AG09319 (cell line): ENCODE measurements around the gene DMRT2.

Experiments
- DNase-seq: peaks from one replicate; pipeline ENCODE4 v3.0.0-alpha.2; 2010; ENCODE audit warnings: low read depth; ENCODE audit errors: extremely low read depth
- TF ChIP-seq, protein P1 (sequence below): IDR thresholded peaks from 2 replicates; pipeline ENCODE4 v1.5.1; 2011; ENCODE audit warnings: low read depth, mild to moderate bottlenecking, inconsistent platforms, low read length, moderate library complexity

Gene DMRT2

DNA sequence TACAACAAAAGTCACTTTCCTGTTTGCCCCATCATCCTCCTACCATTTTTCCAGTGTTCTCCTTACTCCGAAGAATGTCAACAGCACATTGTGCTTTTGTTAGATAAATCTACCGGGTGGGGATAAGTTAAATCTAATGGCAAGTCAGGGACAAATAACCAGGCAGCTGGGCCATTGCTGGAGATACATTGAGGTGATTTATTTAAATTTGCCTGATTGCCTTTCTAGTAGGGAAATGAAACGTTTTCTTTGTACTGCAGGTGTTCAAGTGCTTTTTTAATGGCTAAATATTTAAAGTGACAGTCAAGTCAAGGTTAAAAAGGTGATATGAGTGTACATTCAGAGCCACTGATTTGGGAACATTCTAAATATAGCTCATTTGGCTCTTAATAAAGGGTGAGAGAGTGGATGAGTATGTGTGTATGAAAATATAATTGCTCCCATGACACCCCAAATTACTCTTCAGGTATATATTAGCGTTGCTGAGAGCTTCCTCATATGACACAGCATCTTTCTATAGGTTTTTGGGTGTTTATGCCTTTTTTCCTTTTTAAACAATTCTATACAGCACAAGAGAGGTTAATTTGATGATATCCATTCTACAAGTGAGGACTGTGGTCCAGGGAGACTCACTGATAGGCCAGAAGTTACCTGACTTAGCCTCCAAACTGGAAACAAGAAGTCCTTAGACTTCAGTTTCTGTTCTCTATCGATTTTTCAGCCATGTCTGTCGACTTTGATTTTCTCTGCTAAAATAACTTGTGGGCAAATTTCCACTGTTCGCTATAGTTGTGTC is 51.9 kb downstream of the DMRT2 start:
- DNase-seq = no peak
- TF ChIP-seq, protein P1, sequence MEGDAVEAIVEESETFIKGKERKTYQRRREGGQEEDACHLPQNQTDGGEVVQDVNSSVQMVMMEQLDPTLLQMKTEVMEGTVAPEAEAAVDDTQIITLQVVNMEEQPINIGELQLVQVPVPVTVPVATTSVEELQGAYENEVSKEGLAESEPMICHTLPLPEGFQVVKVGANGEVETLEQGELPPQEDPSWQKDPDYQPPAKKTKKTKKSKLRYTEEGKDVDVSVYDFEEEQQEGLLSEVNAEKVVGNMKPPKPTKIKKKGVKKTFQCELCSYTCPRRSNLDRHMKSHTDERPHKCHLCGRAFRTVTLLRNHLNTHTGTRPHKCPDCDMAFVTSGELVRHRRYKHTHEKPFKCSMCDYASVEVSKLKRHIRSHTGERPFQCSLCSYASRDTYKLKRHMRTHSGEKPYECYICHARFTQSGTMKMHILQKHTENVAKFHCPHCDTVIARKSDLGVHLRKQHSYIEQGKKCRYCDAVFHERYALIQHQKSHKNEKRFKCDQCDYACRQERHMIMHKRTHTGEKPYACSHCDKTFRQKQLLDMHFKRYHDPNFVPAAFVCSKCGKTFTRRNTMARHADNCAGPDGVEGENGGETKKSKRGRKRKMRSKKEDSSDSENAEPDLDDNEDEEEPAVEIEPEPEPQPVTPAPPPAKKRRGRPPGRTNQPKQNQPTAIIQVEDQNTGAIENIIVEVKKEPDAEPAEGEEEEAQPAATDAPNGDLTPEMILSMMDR = no peak

GRCh38 chr9:1102642-1102970 is 52.4 kb downstream of the DMRT2 start:
- no peak for DNase-seq
- TF ChIP-seq, protein P1 = no peak
